HCT116 (cell line): Measurements from ENCODE around the gene TCERG1L. TPM values are rescaled to one million over a fixed set of nuclear protein-coding genes. Genes with fewer than 3 reads are reported as not detected.

Experiments
- ATAC-seq: fragments of 200-7000 bp; cut with Tn5 transposase; 2 replicates; pipeline ENCODE4 v1.9.1; 2020; ENCODE audit warnings: mild to moderate bottlenecking, moderate library complexity
- BruUV-seq: library from RNA; stranded (reverse); fragments of 400-500 nt; replicated peaks from 2 replicates; lab custom pipeline; 2021; lab: Mats Ljungman, UMichigan
- CTCF ChIA-PET: fragments of 300-600 bp; sonication (Branson Sonifier 250); formaldehyde crosslinking; loops from one replicate; lab custom pipeline; 2021; ENCODE audit warnings: antibody characterized with exemption; lab: Charles Lee
- POLR2A ChIA-PET: fragments of 300-600, 350-600 bp; sonication (Branson Sonifier 250); formaldehyde crosslinking; loops from one replicate; lab custom pipeline; 2021; ENCODE audit warnings: antibody characterized with exemption; lab: Charles Lee
- RAD21 ChIA-PET, 2 experiments: fragments of 300-600 bp; sonication (Branson Sonifier 250); formaldehyde crosslinking; loops; one replicate each; lab custom pipeline; 2023; ENCODE audit warnings: low total read pairs in 2 of 2; ENCODE audit not compliant: uncharacterized antibody in 2 of 2, unreplicated experiment in 2 of 2, low non-redundant PET in 1 of 2; lab: Charles Lee
- DNase-seq: peaks from one replicate; pipeline ENCODE4 v3.0.0-alpha.2; 2010; ENCODE audit warnings: low read depth, low spot score
- H2AFZ ChIP-seq: fragments of 200-600 bp; shearing (Covaris generic), sonication (generic); 2 replicates; pipeline ENCODE4 v1.6.1; 2017; ENCODE audit warnings: low read depth, mixed run types, mixed read lengths, antibody characterized with exemption, low read length; ENCODE audit not compliant: poor library complexity, severe bottlenecking
- H3K27ac ChIP-seq: 2 replicates; pipeline ENCODE4 v1.5.1; 2012; ENCODE audit warnings: low read depth, low read length
- H3K27me3 ChIP-seq: fragments of 200-600 bp; sonication (generic); 2 replicates; pipeline ENCODE4 v1.6.1; 2016; ENCODE audit warnings: mixed run types, low read length, mixed read lengths; ENCODE audit not compliant: insufficient read depth
- H3K36me3 ChIP-seq, 2 experiments: fragments of 200-500 bp in 1 of 2; fragments of 200-600 bp in 1 of 2; sonication (Bioruptor generic) in 1 of 2; sonication (generic) in 1 of 2; 2 replicates each; pipeline versions ENCODE4 v1.5.1 to v1.6.1; 2014 to 2016; ENCODE audit warnings: low read length in 2 of 2, inconsistent platforms in 1 of 2, mixed read lengths in 1 of 2, mixed run types in 1 of 2; ENCODE audit not compliant: insufficient read depth in 2 of 2, control insufficient read depth in 1 of 2
- H3K4me1 ChIP-seq, 2 experiments: fragments of 200-600 bp in 1 of 2; sonication (generic) in 1 of 2; 2 replicates each; pipeline versions ENCODE4 v1.5.1 to v1.6.1; 2012 to 2017; ENCODE audit warnings: low read length in 2 of 2, inconsistent platforms in 1 of 2, mild to moderate bottlenecking in 1 of 2, mixed read lengths in 1 of 2, mixed run types in 1 of 2, moderate library complexity in 1 of 2; ENCODE audit not compliant: insufficient read depth in 2 of 2, control insufficient read depth in 1 of 2
- H3K4me2 ChIP-seq: fragments of 200-600 bp; sonication (generic); 2 replicates; pipeline ENCODE4 v1.6.1; 2017; ENCODE audit warnings: mixed run types, low read length, mixed read lengths
- H3K4me3 ChIP-seq, 2 experiments: fragments of 200-600 bp in 1 of 2; sonication (generic) in 1 of 2; replicated peaks in 1 of 2; 2 replicates each; pipeline ENCODE4 v1.5.1; 2011 to 2016; ENCODE audit warnings: low read length in 2 of 2, control low read depth in 1 of 2, low read depth in 1 of 2, mild to moderate bottlenecking in 1 of 2, mixed read lengths in 1 of 2, mixed run types in 1 of 2
- H3K79me2 ChIP-seq: fragments of 200-600 bp; sonication (generic); 2 replicates; pipeline ENCODE4 v1.6.1; 2017; ENCODE audit warnings: mild to moderate bottlenecking, mixed run types, low read length, moderate library complexity, mixed read lengths; ENCODE audit not compliant: insufficient read depth
- H3K9ac ChIP-seq: fragments of 200-600 bp; sonication (generic); 2 replicates; pipeline ENCODE4 v1.6.1; 2016; ENCODE audit warnings: low read length, mixed read lengths
- H3K9me2 ChIP-seq: fragments of 200-600 bp; sonication (generic), shearing (Covaris generic); 2 replicates; pipeline ENCODE4 v1.6.1; 2017; ENCODE audit warnings: mixed run types, mild to moderate bottlenecking, moderate library complexity; ENCODE audit not compliant: insufficient read depth
- H3K9me3 ChIP-seq, 2 experiments: fragments of 200-500 bp in 1 of 2; fragments of 200-600 bp in 1 of 2; sonication (Bioruptor generic) in 1 of 2; sonication (generic) in 1 of 2; 2 replicates each; pipeline ENCODE4 v1.6.1; 2014 to 2017; ENCODE audit warnings: low read length in 2 of 2, mixed read lengths in 2 of 2, inconsistent platforms in 1 of 2, low read depth in 1 of 2, mild to moderate bottlenecking in 1 of 2, mixed run types in 1 of 2, moderate library complexity in 1 of 2; ENCODE audit not compliant: control insufficient read depth in 1 of 2, insufficient read depth in 1 of 2
- H4K20me1 ChIP-seq: fragments of 200-600 bp; sonication (generic), shearing (Covaris generic); 2 replicates; pipeline ENCODE4 v1.6.1; 2017; ENCODE audit warnings: mixed run types, mild to moderate bottlenecking, moderate library complexity; ENCODE audit not compliant: insufficient read depth
- CBX3 ChIP-seq: IDR thresholded peaks from 2 replicates; pipeline ENCODE4 v1.6.1; 2012; ENCODE audit warnings: low read depth
- EGR1 ChIP-seq: IDR thresholded peaks from 2 replicates; pipeline ENCODE4 v1.6.1; 2012; ENCODE audit warnings: low read depth
- ELF1 ChIP-seq: IDR thresholded peaks from 2 replicates; pipeline ENCODE4 v1.6.1; 2012; ENCODE audit warnings: low read depth, borderline replicate concordance
- EZH2 ChIP-seq: fragments of 200-600 bp; sonication (generic); IDR thresholded peaks from 2 replicates; pipeline ENCODE4 v1.6.1; 2017; ENCODE audit warnings: antibody characterized with exemption, mixed run types
- EZH2phosphoT487 ChIP-seq: fragments of 200-600 bp; IDR thresholded peaks from 2 replicates; pipeline ENCODE4 v1.6.1; 2018; ENCODE audit warnings: antibody characterized with exemption, borderline replicate concordance
- FOSL1 ChIP-seq: IDR thresholded peaks from 2 replicates; pipeline ENCODE4 v1.6.1; 2012; ENCODE audit warnings: low read depth
- JUND ChIP-seq: IDR thresholded peaks from 2 replicates; pipeline ENCODE4 v1.6.1; 2012
- POLR2A ChIP-seq: IDR thresholded peaks from 2 replicates; pipeline ENCODE4 v1.7.0; 2011; ENCODE audit warnings: borderline replicate concordance; ENCODE audit not compliant: insufficient read depth, insufficient read length; ENCODE audit errors: extremely low read depth
- RAD21 ChIP-seq: IDR thresholded peaks from 2 replicates; pipeline ENCODE4 v1.6.1; 2012; ENCODE audit warnings: low read depth, mild to moderate bottlenecking
- SP1 ChIP-seq: IDR thresholded peaks from 2 replicates; pipeline ENCODE4 v1.6.1; 2012; ENCODE audit warnings: low read depth
- SRF ChIP-seq: IDR thresholded peaks from 2 replicates; pipeline ENCODE4 v1.6.1; 2012; ENCODE audit warnings: low read depth
- TCF7L2 ChIP-seq: IDR thresholded peaks from 2 replicates; pipeline ENCODE4 v1.7.0; 2011; ENCODE audit warnings: borderline replicate concordance, inconsistent platforms; ENCODE audit not compliant: insufficient read depth, insufficient read length; ENCODE audit errors: extremely low read depth
- ZFX ChIP-seq: fragments of 450-650 bp; IDR thresholded peaks from 2 replicates; pipeline ENCODE4 v1.6.1; 2017
- ZNF274 ChIP-seq: fragments of 200-500 bp; sonication (Bioruptor generic); IDR thresholded peaks from 2 replicates; pipeline ENCODE4 v1.6.1; 2014; ENCODE audit warnings: mild to moderate bottlenecking, low read depth, low read length, inconsistent platforms
- intact Hi-C: fragments of 100-400 bp; cut with micrococcal nuclease; formaldehyde crosslinking; loops from 2 replicates; pipeline ENCODE4 v1.10.0; 2022
- total RNA-seq: library from RNA; stranded (reverse); gene quantifications from one replicate; pipeline ENCODE4 v1.2.1, GENCODE V29; 2021; ENCODE audit not compliant: unreplicated experiment
- TF ChIP-seq, protein P1 (sequence below): IDR thresholded peaks from 2 replicates; pipeline ENCODE4 v1.6.1; 2012
- TF ChIP-seq, protein P2 (sequence below): IDR thresholded peaks from 2 replicates; pipeline ENCODE4 v1.6.1; 2012
- TF ChIP-seq, protein P3 (sequence below): IDR thresholded peaks from 2 replicates; pipeline ENCODE4 v1.6.1; 2011; ENCODE audit warnings: mild to moderate bottlenecking, low read length, moderate library complexity; ENCODE audit not compliant: insufficient replicate concordance; ENCODE audit errors: extremely low read depth
- TF ChIP-seq, protein P4 (sequence below): IDR thresholded peaks from 2 replicates; pipeline ENCODE4 v1.6.1; 2012; ENCODE audit warnings: low read depth
- TF ChIP-seq, protein P5 (sequence below), 3 experiments: fragments of 200-600 bp in 1 of 3; sonication (generic) in 1 of 3; IDR thresholded peaks in 2 of 3; conservative IDR thresholded peaks in 1 of 3; 2 replicates each; pipeline ENCODE4 v1.5.1; 2012 to 2017; ENCODE audit warnings: low read depth in 2 of 3, low read length in 2 of 3, antibody characterized with exemption in 1 of 3, borderline replicate concordance in 1 of 3, control low read depth in 1 of 3, mild to moderate bottlenecking in 1 of 3, mixed read lengths in 1 of 3, mixed run types in 1 of 3, moderate library complexity in 1 of 3; ENCODE audit not compliant: insufficient read depth in 1 of 3

Gene TCERG1L
- total RNA-seq, 1 experiment from 2014 or later: not detected

DNA sequence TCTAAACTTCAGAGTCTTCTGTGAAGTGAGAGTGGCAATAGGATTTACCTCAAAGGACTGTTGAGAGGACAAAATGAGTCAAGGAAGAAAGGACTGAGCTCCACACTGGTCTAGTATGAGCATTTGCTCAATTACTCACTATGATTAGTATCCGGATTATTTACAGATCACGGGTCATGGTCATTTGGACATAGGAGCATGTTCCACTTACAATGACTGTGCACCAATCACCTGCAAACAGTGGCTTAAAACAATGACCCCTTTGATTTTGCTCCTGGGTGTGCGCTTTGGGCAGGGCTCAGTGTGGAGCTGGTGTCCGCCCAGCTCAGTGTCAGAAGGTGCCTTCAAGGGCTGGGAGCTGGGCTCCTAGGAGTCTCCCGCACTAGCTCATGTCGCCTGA, 225.4 kb downstream of the TCERG1L start:
- Histone ChIP-seq H3K4me2 (no peak overlapping the region), H3K4me1 (no peaks in the 10 kb centered on the region), H4K20me1 (no peaks in the 10 kb centered on the region), H3K9me2 (no peaks in the 10 kb centered on the region), H3K27me3 (no peaks in the 10 kb centered on the region), H3K79me2 (no peaks in the 10 kb centered on the region), H3K27ac (no peak overlapping the region), H2AFZ (no peak overlapping the region), H3K4me3 (no peak overlapping the region), H3K36me3 (no peaks in the 10 kb centered on the region), H3K9me3 (no peaks in the 10 kb centered on the region), H3K9ac (no peak overlapping the region)
- POLR2A ChIA-PET: no interaction called here
- TF ChIP-seq EGR1: no peak
- TF ChIP-seq TCF7L2: no peak
- TF ChIP-seq, protein P1, sequence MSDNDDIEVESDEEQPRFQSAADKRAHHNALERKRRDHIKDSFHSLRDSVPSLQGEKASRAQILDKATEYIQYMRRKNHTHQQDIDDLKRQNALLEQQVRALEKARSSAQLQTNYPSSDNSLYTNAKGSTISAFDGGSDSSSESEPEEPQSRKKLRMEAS: no peak
- TF ChIP-seq, protein P2, sequence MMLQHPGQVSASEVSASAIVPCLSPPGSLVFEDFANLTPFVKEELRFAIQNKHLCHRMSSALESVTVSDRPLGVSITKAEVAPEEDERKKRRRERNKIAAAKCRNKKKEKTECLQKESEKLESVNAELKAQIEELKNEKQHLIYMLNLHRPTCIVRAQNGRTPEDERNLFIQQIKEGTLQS: no peak
- no peak for TF ChIP-seq SRF
- TF ChIP-seq ELF1: no peak
- TF ChIP-seq JUND: no peak
- TF ChIP-seq ZFX: no peak
- no peak for TF ChIP-seq POLR2A
- TF ChIP-seq FOSL1: no peak
- TF ChIP-seq, protein P3, sequence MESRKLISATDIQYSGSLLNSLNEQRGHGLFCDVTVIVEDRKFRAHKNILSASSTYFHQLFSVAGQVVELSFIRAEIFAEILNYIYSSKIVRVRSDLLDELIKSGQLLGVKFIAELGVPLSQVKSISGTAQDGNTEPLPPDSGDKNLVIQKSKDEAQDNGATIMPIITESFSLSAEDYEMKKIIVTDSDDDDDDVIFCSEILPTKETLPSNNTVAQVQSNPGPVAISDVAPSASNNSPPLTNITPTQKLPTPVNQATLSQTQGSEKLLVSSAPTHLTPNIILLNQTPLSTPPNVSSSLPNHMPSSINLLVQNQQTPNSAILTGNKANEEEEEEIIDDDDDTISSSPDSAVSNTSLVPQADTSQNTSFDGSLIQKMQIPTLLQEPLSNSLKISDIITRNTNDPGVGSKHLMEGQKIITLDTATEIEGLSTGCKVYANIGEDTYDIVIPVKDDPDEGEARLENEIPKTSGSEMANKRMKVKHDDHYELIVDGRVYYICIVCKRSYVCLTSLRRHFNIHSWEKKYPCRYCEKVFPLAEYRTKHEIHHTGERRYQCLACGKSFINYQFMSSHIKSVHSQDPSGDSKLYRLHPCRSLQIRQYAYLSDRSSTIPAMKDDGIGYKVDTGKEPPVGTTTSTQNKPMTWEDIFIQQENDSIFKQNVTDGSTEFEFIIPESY: no peak
- no peak for TF ChIP-seq SP1
- TF ChIP-seq RAD21: no peak
- TF ChIP-seq ZNF274: no peak
- TF ChIP-seq, protein P4, sequence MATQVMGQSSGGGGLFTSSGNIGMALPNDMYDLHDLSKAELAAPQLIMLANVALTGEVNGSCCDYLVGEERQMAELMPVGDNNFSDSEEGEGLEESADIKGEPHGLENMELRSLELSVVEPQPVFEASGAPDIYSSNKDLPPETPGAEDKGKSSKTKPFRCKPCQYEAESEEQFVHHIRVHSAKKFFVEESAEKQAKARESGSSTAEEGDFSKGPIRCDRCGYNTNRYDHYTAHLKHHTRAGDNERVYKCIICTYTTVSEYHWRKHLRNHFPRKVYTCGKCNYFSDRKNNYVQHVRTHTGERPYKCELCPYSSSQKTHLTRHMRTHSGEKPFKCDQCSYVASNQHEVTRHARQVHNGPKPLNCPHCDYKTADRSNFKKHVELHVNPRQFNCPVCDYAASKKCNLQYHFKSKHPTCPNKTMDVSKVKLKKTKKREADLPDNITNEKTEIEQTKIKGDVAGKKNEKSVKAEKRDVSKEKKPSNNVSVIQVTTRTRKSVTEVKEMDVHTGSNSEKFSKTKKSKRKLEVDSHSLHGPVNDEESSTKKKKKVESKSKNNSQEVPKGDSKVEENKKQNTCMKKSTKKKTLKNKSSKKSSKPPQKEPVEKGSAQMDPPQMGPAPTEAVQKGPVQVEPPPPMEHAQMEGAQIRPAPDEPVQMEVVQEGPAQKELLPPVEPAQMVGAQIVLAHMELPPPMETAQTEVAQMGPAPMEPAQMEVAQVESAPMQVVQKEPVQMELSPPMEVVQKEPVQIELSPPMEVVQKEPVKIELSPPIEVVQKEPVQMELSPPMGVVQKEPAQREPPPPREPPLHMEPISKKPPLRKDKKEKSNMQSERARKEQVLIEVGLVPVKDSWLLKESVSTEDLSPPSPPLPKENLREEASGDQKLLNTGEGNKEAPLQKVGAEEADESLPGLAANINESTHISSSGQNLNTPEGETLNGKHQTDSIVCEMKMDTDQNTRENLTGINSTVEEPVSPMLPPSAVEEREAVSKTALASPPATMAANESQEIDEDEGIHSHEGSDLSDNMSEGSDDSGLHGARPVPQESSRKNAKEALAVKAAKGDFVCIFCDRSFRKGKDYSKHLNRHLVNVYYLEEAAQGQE: no peak
- TF ChIP-seq EZH2: no peak
- TF ChIP-seq, protein P5, sequence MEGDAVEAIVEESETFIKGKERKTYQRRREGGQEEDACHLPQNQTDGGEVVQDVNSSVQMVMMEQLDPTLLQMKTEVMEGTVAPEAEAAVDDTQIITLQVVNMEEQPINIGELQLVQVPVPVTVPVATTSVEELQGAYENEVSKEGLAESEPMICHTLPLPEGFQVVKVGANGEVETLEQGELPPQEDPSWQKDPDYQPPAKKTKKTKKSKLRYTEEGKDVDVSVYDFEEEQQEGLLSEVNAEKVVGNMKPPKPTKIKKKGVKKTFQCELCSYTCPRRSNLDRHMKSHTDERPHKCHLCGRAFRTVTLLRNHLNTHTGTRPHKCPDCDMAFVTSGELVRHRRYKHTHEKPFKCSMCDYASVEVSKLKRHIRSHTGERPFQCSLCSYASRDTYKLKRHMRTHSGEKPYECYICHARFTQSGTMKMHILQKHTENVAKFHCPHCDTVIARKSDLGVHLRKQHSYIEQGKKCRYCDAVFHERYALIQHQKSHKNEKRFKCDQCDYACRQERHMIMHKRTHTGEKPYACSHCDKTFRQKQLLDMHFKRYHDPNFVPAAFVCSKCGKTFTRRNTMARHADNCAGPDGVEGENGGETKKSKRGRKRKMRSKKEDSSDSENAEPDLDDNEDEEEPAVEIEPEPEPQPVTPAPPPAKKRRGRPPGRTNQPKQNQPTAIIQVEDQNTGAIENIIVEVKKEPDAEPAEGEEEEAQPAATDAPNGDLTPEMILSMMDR (IDR thresholded peaks at IDR 0.05 in 2 of 3, conservative IDR thresholded peaks at IDR 0.05 in 1 of 3; ENCODE audit: borderline replicate concordance in 1 of 3, insufficient read depth in 1 of 3, low read depth in 2 of 3, low read length in 2 of 3): no peak
- TF ChIP-seq EZH2phosphoT487: no peak
- no peak for TF ChIP-seq CBX3
- RAD21 ChIA-PET: no interaction called here
- CTCF ChIA-PET: no interaction called here
- ATAC-seq (no peak), DNase-seq (no peak)
- no TSS peak for BruUV-seq
- intact Hi-C loops: no loop called here
